Activated naive CD4-positive, alpha-beta T cell treated with anti-CD3 and anti-CD28 coated beads, Interleukin-2, amount 50 U/mL, for 16 hours (primary cell): ENCODE measurements around the gene KDM3A.

ENCODE experiments used
- DNase-seq: peaks from one replicate; pipeline ENCODE4 v3.0.0-alpha.2; 2020

The KDM3A gene

DNA sequence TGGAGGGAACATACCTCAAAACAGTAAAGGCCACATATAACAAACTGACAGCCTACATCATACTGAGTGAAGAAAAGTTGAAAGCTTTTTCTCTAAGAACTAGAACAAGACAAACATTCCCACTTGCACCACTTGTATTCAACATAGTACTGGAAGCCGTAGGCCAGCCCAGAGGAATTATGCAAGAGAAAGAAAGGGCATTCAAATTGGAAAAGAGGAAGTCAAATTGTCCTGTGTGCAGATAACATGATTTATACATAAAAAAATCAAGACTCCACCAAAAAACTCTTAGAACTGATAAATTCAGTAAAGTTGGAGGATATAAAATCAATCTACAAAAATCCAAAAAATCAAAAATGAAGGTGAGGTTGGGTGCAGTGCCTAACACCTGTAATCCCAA, 8.0 kb upstream of the KDM3A start:
- no peak for DNase-seq

- DNase-seq: no peak
Observed at GRCh38 chr2:86434290-86434689, 6.9 kb upstream of the KDM3A start.

- DNase-seq: no peak
Observed at GRCh38 chr2:86435531-86435930, 5.6 kb upstream of the KDM3A start.

- DNase-seq: no peak
Observed at GRCh38 chr2:86436328-86436727, 4.8 kb upstream of the KDM3A start.

- no peak for DNase-seq
Observed at GRCh38 chr2:86439879-86440630, 1.1 kb upstream of the KDM3A start.

DNA sequence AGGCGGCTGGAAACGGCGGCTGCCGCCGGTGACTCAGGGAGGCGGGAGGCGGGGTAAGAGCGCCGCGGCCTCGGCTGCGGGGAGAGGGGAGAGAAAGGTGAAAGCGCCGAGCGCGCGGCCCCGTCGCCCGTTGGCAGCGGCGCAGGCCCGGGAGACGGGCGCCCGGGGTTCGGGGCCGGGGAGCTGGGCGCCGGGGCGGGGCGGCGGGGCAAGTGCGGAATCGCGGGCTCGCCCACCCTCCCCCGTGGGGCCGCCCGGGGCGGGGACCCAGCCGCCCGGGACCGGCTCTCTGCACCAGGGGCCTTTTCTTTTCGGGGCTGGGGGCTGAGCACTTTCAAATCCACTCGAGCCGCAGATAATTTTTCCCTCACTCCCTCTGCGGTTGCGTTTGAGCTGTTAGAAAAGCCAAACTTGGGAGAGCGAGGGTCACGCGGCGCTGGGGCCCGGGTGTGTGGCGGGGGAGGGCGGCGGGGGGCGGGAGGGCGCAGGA, 266 bp downstream of the KDM3A start:
- no peak for DNase-seq

- peak; percentile 70 for DNase-seq
Observed at GRCh38 chr2:86441882-86442641, 891 bp downstream of the KDM3A start.

DNA sequence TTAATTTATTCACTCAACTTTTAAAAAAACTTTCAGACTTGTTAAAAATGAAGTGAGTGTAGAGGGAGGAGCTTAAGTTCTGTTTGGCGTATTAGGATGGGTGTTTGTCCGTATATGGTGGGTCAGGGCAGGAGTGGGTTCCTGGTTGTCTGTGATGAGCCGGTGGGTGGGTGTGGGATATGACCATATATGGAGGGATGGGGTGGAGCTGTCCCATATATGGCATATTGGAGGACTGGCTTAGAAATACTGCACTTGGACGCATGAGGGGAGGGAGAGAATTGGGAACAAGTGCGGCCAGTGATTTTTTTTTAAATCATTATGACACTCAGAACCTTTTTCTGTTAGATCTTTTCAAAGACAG, 1.5 kb downstream of the KDM3A start:
- peak; percentile 75 for DNase-seq

DNA sequence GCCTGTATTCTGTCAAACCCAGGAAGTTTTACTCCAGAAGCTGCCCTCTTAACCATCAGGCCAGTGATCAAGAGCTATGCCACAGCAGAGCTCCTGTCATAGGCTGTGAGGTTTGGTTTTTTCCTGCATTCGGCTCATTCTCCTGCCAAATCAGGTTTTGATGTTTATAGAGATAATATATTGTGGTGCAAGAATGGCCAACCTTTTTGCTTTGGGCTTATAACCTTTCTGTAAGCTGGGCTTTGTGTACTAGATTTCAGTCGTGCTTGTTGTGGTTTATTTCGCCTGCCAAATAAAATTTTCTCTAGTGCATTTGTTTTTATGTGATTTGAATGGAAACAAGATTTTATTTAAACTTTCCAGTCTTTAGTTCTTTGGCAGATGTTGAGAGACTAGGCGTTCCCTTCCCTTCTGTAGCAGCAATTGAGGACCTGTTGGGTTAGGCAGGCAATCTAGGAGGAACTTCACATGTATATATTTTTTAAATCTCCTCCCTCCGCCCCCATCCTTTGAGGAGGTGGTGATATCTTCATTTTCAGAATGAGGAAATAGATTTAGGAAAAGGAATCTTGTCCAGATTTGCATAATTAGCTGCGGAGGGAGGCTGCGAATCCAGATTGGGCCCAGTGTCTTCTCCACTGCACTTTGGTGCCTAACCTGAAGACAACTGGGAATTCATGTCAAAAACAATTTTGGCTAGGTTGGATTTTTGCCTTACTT, 2.6 kb downstream of the KDM3A start:
- DNase-seq: no peak

DNA sequence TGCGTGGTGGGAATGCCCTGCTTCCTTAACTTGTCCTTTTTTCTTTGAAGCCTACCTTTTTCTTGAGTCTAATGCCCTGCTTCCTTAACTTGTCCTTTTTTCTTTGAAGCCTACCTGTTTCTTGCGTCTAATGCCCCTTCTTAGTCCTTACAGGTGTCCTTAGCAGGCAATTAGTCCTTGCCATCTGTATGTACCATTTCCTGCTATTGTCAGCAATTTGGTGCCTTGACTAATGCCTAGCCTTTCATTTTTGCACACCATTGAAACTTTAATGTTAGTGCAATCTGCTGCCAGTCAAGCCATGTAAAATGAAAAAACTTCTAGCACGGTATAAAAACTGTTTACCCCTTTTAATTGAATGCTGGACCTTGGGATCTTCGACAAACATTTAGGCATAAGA, 4.3 kb downstream of the KDM3A start:
- no peak for DNase-seq

GRCh38 chr2:86446060-86446459, 4.9 kb downstream of the KDM3A start:
- DNase-seq: no peak

- DNase-seq: no peak
Observed at GRCh38 chr2:86453836-86454235, 12.7 kb downstream of the KDM3A start.

- DNase-seq: no peak
Observed at GRCh38 chr2:86454238-86454637, 13.1 kb downstream of the KDM3A start.

GRCh38 chr2:86455181-86455580, 14.0 kb downstream of the KDM3A start:
- DNase-seq: no peak

DNA sequence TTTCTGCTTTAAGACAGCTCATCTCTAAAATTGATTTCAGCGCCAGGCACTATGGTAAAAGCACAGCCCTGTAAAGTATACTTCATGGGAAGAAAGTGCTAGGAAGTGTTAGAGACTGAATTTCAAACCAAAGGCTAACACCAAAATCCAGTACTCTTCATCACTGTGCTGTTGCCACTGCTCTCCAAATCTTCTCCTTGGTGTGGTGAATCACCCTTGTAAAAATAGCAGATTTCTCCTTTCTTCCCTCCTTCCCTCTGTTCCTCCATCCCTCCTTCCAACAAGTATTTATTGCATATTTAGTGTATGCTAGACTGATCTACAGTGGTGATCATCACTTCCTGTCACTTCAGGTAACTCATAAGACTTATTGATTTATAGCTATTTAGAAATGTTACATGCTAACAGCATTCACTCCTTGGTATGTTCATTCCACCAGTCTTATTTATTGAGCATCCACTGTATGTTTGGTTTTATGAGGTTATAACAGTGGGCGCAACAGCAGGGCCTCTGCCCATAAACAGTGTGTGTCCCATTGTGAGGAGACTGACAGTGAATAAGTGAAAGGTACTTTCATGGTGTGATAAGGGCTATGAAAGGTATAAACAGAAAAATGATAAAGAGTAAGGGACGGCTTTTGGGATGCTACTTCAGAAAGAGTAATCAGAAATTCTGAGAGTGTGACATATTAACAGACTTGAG, 20.0 kb downstream of the KDM3A start:
- DNase-seq: no peak

GRCh38 chr2:86464652-86465051, 23.5 kb downstream of the KDM3A start:
- DNase-seq: no peak

- DNase-seq: no peak
Observed at GRCh38 chr2:86466306-86466705, 25.1 kb downstream of the KDM3A start.

DNA sequence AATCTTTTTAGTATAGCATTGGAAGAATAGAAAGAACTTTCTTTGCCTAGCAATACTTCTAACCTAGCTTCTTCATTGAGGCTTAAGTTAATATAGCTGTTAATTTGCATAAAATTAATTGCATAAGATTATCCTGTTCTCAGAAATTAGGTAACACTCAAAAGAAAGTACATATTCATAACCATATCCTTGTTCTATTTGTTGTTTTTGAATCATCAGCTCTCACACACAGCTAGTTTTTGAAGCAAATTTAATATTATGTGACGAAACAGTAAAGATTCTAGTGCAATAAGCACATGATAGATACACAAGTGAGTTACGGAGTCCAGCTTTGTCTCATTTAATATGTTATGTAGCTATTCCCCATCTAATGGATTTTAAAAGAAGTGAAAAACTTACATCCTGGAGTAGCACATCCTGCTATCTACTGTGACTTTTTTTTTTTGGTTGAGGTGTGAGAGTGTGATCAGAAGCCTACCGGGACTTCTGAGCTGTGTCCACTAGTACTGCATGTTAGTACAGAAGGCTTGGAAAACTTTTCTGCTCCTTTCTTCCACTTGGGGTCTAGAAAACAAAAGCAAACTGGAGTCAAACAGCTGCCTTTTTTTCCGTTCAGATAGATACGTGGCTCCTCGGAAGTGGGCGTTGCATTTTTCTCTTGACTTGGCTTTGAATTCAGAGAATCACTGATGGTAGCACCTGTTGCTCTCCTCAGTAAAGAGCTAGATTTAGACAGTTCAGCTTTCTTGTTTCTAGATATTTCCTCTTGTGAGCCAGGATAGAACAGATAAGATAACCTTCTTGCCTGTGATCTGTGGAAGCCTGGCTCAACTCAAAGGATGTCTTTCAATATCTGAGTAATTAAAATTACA, 27.2 kb downstream of the KDM3A start:
- peak; percentile 31 for DNase-seq

GRCh38 chr2:86470890-86471289, 29.7 kb downstream of the KDM3A start:
- DNase-seq: no peak

GRCh38 chr2:86471637-86472036, 30.5 kb downstream of the KDM3A start:
- no peak for DNase-seq

DNA sequence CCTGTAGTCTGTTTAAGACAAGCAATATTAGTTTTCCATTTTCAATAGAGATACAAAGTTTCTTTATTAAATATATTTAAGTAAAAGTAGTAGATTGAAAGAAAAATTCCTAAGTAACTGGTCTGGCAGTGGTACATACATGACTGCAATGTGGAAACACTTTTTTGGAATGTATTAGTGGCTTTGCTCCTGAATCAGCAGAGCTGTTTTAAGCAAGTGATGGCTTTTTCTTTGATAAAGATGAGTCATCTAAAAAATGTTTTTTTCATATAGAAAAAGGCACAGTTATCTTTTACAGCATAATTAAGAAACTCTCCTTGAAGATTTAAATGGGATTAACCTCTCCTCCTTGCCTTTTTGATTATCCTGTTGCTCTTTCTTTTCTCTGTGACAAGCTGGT, 34.9 kb downstream of the KDM3A start:
- no peak for DNase-seq

- DNase-seq: no peak
Observed at GRCh38 chr2:86476918-86477317, 35.7 kb downstream of the KDM3A start.
